Measurements from ENCODE around the gene TRAPPC10.

DNA sequence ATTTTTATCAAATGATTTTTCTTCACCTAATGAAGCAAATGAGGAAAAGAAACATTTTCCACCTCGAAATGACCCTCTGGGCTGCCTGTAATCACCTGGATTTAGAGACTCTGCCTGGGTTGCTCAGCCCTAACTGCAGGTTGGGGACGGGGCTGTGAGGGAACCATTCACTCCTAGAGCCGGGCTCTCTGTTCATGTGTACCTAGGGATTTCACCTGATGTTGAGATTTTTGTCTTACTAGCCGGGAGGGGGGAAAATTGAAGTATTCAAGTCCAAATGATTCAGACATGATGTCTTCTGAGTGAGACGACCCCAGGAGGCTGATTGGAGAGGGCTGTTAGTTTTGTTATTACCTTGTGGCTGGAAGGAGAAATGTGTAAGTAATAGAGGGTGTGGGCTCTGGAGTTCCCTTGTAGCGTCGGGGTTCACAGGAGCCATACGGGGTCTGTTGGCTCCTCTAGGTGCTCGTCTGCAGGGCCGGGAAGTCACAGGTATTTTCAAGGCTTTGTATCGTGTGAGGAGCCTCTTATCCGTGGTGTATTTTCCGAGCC lies 52.8 kb downstream of the TRAPPC10 start:
- TF ChIP-seq CTCF (IDR thresholded peaks at IDR 0.05; ENCODE audit: insufficient read depth, low read length) = no peak
- TF ChIP-seq REST (IDR thresholded peaks at IDR 0.05; ENCODE audit: insufficient replicate concordance, low read depth) = no peak
- no peak for TF ChIP-seq POLR2AphosphoS5 (IDR thresholded peaks at IDR 0.05; ENCODE audit: low read depth)
- TF ChIP-seq GABPA (IDR thresholded peaks at IDR 0.05; ENCODE audit: low read depth) = no peak
- no peak for TF ChIP-seq SPI1 (IDR thresholded peaks at IDR 0.05; ENCODE audit: borderline replicate concordance, low read depth)
